Epithelial cell of proximal tubule (primary cell): ENCODE measurements around the gene CHST3. TPM values are rescaled to one million over a fixed set of nuclear protein-coding genes. Genes with fewer than 3 reads are reported as not detected.

ENCODE experiments used
- DNase-seq: peaks from one replicate; pipeline ENCODE4 v3.0.0-alpha.2; 2011; ENCODE audit warnings: low read depth
- H3K4me3 ChIP-seq: 2 replicates; pipeline ENCODE4 v1.5.1; 2011; ENCODE audit warnings: low read depth, mild to moderate bottlenecking, low read length
- total RNA-seq: library from RNA; depleted of rRNA; stranded (reverse); fragments of >200 nt; gene quantifications from 2 replicates; pipeline ENCODE4 v1.2.3, GENCODE V29; 2015
- TF ChIP-seq, protein P1 (sequence below): conservative IDR thresholded peaks from 2 replicates; pipeline ENCODE4 v1.5.1; 2012; ENCODE audit warnings: low read depth, mild to moderate bottlenecking, low read length

CHST3 gene
- total RNA-seq, 1 donor from 2014 or later: 20.5 TPM

DNA sequence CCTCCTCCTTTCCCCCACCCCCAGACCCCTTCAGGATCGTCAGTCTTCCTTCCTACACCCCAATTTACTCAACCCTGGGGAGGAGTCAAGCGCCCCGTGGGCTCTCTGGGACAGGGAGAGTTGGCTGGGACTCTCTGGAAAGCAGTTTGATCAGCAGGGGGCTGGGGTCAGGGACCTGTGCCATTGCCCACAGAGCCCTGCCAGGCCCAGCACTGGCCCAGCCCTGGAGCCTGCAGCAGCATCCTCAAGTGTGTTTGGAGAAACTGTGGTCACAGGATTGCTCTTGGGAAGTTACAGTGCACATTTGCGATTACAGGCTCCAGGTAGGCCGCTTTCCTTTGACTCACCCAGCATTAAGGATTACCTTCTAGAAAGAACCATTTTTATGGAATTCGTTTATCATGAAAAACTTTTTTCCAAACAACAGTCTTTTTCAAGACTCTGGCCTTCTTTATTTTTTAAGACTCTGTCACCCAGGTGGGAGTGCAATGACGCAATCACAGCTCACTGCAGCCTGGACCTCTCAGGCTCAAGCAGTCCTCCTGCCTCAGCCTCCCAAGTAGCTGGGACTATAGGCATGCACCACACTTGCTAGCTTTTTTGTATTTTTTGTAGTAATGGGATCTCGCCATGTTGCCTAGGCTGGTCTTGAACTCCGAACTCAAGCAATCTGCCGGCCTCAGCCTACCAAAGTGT, 50.7 kb downstream of the CHST3 start:
- TF ChIP-seq, protein P1, sequence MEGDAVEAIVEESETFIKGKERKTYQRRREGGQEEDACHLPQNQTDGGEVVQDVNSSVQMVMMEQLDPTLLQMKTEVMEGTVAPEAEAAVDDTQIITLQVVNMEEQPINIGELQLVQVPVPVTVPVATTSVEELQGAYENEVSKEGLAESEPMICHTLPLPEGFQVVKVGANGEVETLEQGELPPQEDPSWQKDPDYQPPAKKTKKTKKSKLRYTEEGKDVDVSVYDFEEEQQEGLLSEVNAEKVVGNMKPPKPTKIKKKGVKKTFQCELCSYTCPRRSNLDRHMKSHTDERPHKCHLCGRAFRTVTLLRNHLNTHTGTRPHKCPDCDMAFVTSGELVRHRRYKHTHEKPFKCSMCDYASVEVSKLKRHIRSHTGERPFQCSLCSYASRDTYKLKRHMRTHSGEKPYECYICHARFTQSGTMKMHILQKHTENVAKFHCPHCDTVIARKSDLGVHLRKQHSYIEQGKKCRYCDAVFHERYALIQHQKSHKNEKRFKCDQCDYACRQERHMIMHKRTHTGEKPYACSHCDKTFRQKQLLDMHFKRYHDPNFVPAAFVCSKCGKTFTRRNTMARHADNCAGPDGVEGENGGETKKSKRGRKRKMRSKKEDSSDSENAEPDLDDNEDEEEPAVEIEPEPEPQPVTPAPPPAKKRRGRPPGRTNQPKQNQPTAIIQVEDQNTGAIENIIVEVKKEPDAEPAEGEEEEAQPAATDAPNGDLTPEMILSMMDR: no peak
- DNase-seq: no peak
- H3K4me3 ChIP-seq: no peak overlapping the region

DNA sequence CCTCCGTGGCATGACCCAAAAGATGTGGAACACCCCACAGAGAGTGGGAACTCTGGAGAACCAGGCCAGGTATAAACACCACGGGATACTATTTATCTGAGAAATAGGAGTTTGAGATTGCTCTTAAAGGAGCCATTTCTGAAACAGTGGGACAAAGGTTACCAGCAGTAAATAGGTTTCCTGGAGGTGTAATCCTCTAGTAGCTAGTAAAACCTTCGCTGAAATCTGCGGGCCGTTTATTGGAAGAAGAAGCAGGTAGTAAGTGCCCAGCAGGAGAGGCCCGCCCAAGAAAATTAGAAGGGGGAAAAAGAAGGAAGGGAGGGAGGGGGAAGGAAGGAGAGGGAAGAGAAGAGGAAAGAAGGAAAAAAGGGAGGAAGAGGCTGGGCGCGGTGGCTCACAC, 51.6 kb downstream of the CHST3 start:
- H3K4me3 ChIP-seq: no peak overlapping the region
- TF ChIP-seq, protein P1: no peak
- DNase-seq: no peak

DNA sequence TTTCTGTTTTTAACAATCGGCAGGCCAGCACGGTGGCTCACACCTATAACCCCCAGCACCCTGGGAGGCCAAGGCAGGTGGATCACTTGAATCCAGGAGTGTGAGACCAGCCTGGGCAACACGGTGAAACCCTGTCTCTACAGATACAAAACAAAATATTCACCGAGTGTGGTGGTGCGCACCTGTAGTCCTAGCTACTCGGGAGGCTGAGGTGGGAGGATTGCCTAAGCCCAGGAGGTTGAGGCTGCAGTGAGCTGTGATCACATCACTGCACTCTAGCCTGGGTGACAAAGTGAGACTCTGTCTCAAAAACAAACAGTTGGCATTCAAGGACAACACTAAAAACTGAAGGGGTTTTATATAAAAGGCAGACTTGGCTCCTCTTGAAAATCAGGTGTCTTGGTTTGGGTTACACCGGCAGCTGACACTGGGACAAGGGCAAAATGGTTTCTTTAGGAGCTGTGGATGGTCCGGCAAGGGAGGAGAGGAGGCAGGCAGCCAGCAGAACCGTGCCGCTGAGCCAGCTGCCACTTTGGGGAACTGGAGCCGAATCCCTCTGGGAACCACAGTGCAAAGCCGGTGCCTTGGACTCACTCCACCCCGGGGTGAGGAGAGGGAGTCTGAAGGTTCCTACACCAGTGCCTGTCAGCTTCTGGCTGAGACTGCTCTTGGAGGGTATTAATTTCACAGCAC, 52.6 kb downstream of the CHST3 start:
- DNase-seq: no peak
- TF ChIP-seq, protein P1: no peak
- no peak overlapping the region for H3K4me3 ChIP-seq

DNA sequence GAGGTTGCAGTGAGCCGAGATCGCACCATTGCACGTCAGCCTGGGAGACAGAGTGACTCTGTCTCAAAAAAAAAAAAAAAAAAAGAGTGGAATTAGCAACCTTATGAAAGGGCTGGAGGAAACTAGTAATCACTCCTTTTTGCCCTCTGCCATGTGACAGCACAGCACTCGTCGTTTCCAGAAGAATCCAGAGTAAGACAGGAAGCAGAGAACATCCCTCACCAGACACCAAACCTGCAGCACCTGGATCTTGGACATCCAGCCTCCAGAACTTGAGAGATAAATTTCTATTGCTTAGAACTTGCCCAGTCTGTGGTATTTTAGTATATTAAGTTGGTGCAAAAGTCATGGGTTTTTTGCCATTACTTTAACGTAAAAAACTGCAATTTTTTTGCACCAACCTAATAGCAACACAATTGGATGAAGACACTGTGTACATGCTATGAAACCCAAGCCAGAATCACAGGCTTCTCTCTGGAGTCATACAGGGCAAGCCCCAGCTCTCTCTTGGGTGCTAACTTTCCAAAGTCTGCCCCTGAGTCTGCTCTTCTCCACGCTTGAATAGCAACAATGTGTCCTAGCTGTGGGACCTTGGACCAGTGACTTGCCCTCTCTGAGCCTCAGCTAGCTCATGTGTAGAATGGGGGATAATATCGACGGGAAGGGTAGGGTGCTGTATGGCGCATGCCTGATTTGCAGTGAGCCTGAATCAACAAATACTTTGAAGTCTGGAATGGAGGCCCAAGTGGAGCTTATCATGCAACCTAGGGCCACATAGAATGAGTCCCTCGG, 55.1 kb downstream of the CHST3 start:
- TF ChIP-seq, protein P1: no peak
- H3K4me3 ChIP-seq: no peak overlapping the region
- no peak for DNase-seq

DNA sequence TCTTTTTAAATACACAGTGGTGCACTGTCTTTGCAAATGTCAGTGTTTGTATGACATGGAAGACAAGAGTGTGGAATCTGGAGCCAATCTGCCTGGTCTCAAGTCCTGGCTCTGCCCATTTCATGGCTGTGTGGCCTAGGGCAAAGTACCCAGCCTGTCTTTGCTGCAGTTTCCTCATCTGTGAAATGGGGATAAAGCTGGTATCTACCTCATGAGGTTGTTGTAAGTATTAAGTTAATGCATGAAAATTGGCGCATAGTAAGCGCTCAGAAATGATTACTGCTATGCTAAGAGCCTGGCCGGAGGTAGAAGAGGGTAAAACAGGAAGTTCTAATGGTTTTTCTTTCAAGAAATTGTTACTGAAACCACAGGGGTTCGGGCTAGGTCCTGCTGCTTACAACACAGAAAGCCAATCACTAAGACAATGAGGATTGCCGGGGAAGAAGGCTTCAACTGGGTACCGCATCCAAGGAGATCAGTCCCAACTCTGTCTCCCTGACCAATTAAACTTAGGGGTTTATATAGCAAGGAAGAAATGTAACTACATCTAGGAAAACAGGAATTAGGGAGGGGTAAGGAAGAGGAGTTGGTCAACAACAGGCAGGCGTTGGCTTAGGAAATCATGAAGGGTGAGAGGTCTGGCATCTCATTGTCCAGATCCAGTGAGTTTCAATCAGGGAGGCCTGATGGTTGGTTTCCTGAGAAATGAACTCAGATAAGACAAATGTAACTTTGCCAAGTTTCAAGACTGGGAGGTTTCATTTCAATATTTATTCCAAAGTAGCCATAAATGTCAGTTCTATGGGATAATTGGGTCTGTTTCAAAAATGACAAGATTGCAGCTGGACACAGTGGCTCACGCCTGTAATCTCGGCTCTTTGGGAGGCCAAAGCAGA, 57.0 kb downstream of the CHST3 start:
- DNase-seq: no peak
- H3K4me3 ChIP-seq: no peak overlapping the region
- TF ChIP-seq, protein P1: no peak

DNA sequence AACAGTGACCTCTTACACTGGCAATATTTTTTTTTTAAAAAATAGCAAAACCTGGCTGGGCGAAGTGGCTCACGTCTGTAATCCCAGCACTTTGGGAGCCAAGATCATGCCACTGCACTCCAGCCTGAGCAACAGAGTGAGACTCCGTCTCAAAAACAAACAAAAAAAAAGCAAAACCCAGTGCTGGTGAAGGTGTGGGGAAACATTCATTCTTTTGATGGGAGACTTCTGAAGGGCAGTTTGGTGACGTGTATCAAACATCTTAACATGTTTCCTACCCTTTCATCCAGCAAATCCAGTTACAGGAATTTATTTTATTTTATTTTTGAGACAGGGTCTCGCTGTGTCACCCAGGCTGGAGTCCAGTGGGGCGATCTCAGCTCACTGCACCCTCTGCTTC, 58.0 kb downstream of the CHST3 start:
- DNase-seq: no peak
- TF ChIP-seq, protein P1: no peak
- H3K4me3 ChIP-seq: no peak overlapping the region
